K562 (cell line): Measurements from ENCODE around the gene ACBD4. TPM values are rescaled to one million over a fixed set of nuclear protein-coding genes. Genes with fewer than 3 reads are reported as not detected.

Experiments
- ATAC-seq: fragments of 200-7000 bp; cut with Tn5 transposase; 3 replicates; pipeline ENCODE4 v1.9.1; 2020; ENCODE audit warnings: moderate library complexity
- BruUV-seq: library from RNA; stranded (reverse); fragments of 400-500 nt; replicated peaks from 2 replicates; lab custom pipeline; 2021; lab: Mats Ljungman, UMichigan
- CTCF ChIA-PET: fragments of 300-600 bp; formaldehyde crosslinking; extraction: SDS; loops from one replicate; lab custom pipeline; 2021; ENCODE audit warnings: low intra/inter-chr PET ratio; lab: Yijun Ruan, JAX
- POLR2A ChIA-PET: fragments of 300-600, 350-650 bp; sonication (Branson Sonifier 250); formaldehyde crosslinking; extraction: SDS; loops from one replicate; lab custom pipeline; 2021; ENCODE audit warnings: antibody characterized with exemption, inconsistent platforms; lab: Yijun Ruan, JAX
- DNase-seq, 4 experiments: peaks; one replicate each; pipeline versions ENCODE4 v3.0.0 to v3.0.0-alpha.2; 2011 to 2018; ENCODE audit warnings: low spot score in 3 of 4, mixed read lengths in 3 of 4; ENCODE audit errors: extremely low read depth in 1 of 4
- FAIRE-seq: peaks from 2 replicates; lab custom pipeline; 2011; peaks lifted over from hg19 to GRCh38; lab: Jason Lieb, UNC
- H2AFZ ChIP-seq: 2 replicates; pipeline ENCODE4 v1.6.0; 2011; ENCODE audit warnings: low read depth, low read length, control low read depth, inconsistent platforms
- H3K27ac ChIP-seq: fragments of 200-600 bp; 3 replicates; pipeline ENCODE4 v1.8.0; 2011; ENCODE audit warnings: low read depth, mild to moderate bottlenecking, control low read depth, inconsistent platforms, low read length, moderate library complexity, mixed read lengths; ENCODE audit errors: extremely low read depth
- H3K27me3 ChIP-seq, 2 experiments: fragments of 300-600 bp in 1 of 2; 2 replicates in 1 of 2; 3 replicates in 1 of 2; pipeline versions ENCODE4 v1.6.0 to v1.8.0; 2011; ENCODE audit warnings: inconsistent platforms in 2 of 2, low read length in 2 of 2, mild to moderate bottlenecking in 1 of 2, mixed read lengths in 1 of 2, moderate library complexity in 1 of 2; ENCODE audit not compliant: control insufficient read depth in 2 of 2, insufficient read depth in 2 of 2
- H3K36me3 ChIP-seq: fragments of 300-600 bp; 3 replicates; pipeline ENCODE4 v1.8.0; 2011; ENCODE audit warnings: mild to moderate bottlenecking, low read length, inconsistent platforms; ENCODE audit not compliant: control insufficient read depth, insufficient read depth
- H3K4me1 ChIP-seq, 2 experiments: fragments of 200-600 bp in 1 of 2; replicated peaks in 1 of 2; 2 replicates in 1 of 2; 3 replicates in 1 of 2; pipeline versions ENCODE4 v1.5.1 to v1.8.0; 2011; ENCODE audit warnings: inconsistent platforms in 2 of 2, low read length in 2 of 2, mild to moderate bottlenecking in 1 of 2, mixed read lengths in 1 of 2, moderate library complexity in 1 of 2; ENCODE audit not compliant: control insufficient read depth in 2 of 2, insufficient read depth in 2 of 2
- H3K4me2 ChIP-seq: 2 replicates; pipeline ENCODE4 v1.6.1; 2011; ENCODE audit warnings: low read length, control low read depth, inconsistent platforms, mixed read lengths; ENCODE audit not compliant: insufficient read depth
- H3K4me3 ChIP-seq: fragments of 200-600 bp; sonication (generic), shearing (Covaris generic); 2 replicates; pipeline ENCODE4 v1.5.1; 2016; ENCODE audit warnings: control low read depth, inconsistent platforms
- H3K79me2 ChIP-seq: fragments of 200-600 bp; 3 replicates; pipeline ENCODE4 v1.8.0; 2011; ENCODE audit warnings: low read length, inconsistent platforms; ENCODE audit not compliant: control insufficient read depth, insufficient read depth
- H3K9ac ChIP-seq, 2 experiments: 2 replicates each; pipeline versions ENCODE4 v1.6.0 to v1.6.1; 2011; ENCODE audit warnings: low read depth in 2 of 2, low read length in 2 of 2, control low read depth in 1 of 2, inconsistent platforms in 1 of 2, mild to moderate bottlenecking in 1 of 2, mixed read lengths in 1 of 2; ENCODE audit not compliant: insufficient read depth in 1 of 2
- H3K9me1 ChIP-seq: one replicate; pipeline ENCODE4 v1.6.0; 2011; ENCODE audit warnings: inconsistent platforms, mild to moderate bottlenecking, low read length, moderate library complexity; ENCODE audit not compliant: control insufficient read depth, insufficient read depth
- H3K9me3 ChIP-seq: replicated peaks from 2 replicates; pipeline ENCODE4 v1.5.1; 2011; ENCODE audit warnings: low read depth, low read length, inconsistent platforms; ENCODE audit not compliant: control insufficient read depth, insufficient read depth
- H4K20me1 ChIP-seq: replicated peaks from 2 replicates; pipeline ENCODE4 v1.6.1; 2011; ENCODE audit warnings: low read length, inconsistent platforms, mixed read lengths; ENCODE audit not compliant: control insufficient read depth, insufficient read depth
- DPF2 ChIP-seq: fragments of 450-650 bp; IDR thresholded peaks from 2 replicates; pipeline ENCODE4 v1.6.1; 2016
- ELF4 ChIP-seq: fragments of 450-650 bp; formaldehyde crosslinking; IDR thresholded peaks from 2 replicates; pipeline ENCODE4 v1.4.0; 2022; ENCODE audit warnings: missing genetic modification characterization
- FOXA1 ChIP-seq: fragments of 450-650 bp; IDR thresholded peaks from 2 replicates; pipeline ENCODE4 v1.6.1; 2016; ENCODE audit warnings: mild to moderate bottlenecking, borderline replicate concordance
- FOXP1 ChIP-seq: sonication (generic); formaldehyde crosslinking; IDR thresholded peaks from 2 replicates; pipeline ENCODE4 v1.8.0; 2022; ENCODE audit warnings: mild to moderate bottlenecking, missing genetic modification reagents
- MEF2A ChIP-seq: IDR thresholded peaks from 2 replicates; pipeline ENCODE4 v1.6.1; 2011; ENCODE audit warnings: low read depth, mild to moderate bottlenecking, low read length, moderate library complexity; ENCODE audit not compliant: control insufficient read depth
- NFRKB ChIP-seq: fragments of 450-650 bp; IDR thresholded peaks from 2 replicates; pipeline ENCODE4 v1.6.1; 2016; ENCODE audit warnings: low read depth
- RBM25 ChIP-seq: fragments of 200-400 bp; formaldehyde crosslinking; IDR thresholded peaks from 2 replicates; pipeline ENCODE4 v1.6.1; 2018; ENCODE audit warnings: low read length, low read depth, moderate library complexity; ENCODE audit not compliant: severe bottlenecking
- SUPT5H ChIP-seq: fragments of 450-650 bp; IDR thresholded peaks from 2 replicates; pipeline ENCODE4 v1.6.1; 2016
- TCF7L2 ChIP-seq: fragments of 150-350 bp; IDR thresholded peaks from 2 replicates; pipeline ENCODE4 v1.6.1; 2016; ENCODE audit warnings: low read depth, mild to moderate bottlenecking, low read length, moderate library complexity
- ZNF324 ChIP-seq: fragments of 250-450 bp; sonication (Bioruptor Pico); IDR thresholded peaks from 2 replicates; pipeline ENCODE4 v1.4.0; 2020; ENCODE audit warnings: mild to moderate bottlenecking
- WGBS: fragments of 100-300 bp; shearing (Covaris generic); methylation state at CpG from one replicate; pipeline ENCODE4 v1.1.6; 2016; ENCODE audit warnings: low coverage, mixed read lengths; ENCODE audit not compliant: insufficient coverage; ENCODE audit errors: missing lambda C conversion rate; 5-methylcytosine and 5-hydroxymethylcytosine counted together
- in situ Hi-C: fragments of 300-500 bp; cut with MboI; formaldehyde crosslinking; loops from 4 replicates; pipeline ENCODE4 v1.15.0; 2018; ENCODE audit warnings: inconsistent platforms, mixed read lengths
- intact Hi-C: fragments of 100-400 bp; cut with micrococcal nuclease; formaldehyde crosslinking; loops from 2 replicates; pipeline ENCODE4 v1.14.2; 2022
- polyA plus RNA-seq, 8 experiments: library from polyadenylated mRNA; depleted of rRNA in 4 of 8; stranded (reverse) in 5 of 8; unstranded in 3 of 8; fragments of >200 nt; fragmentation: Nextera tagmentation in 2 of 8; fragmentation: Illumina TruSeq in 1 of 8; extraction: Ambion mirVana in 2 of 8; extraction: Trizol in 1 of 8; gene quantifications; 2 replicates each; pipeline versions ENCODE4 v1.2.1 to v1.2.3, GENCODE V29; 2011 to 2014; ENCODE audit warnings: inconsistent platforms in 1 of 8, missing spikeins in 1 of 8
- total RNA-seq, 7 experiments: library from RNA; depleted of rRNA in 6 of 7; stranded (reverse); fragments of >200 nt in 6 of 7; fragmentation: Illumina TruSeq in 2 of 7; extraction: Trizol in 2 of 7; gene quantifications; 2 replicates each; pipeline versions ENCODE4 v1.2.1 to v1.2.3, GENCODE V29; 2011 to 2021; ENCODE audit warnings: low replicate concordance in 1 of 7
- TF ChIP-seq, protein P1 (sequence below), 2 experiments: fragments of 450-650 bp in 1 of 2; sonication (generic) in 1 of 2; formaldehyde crosslinking in 1 of 2; IDR thresholded peaks in 1 of 2; conservative IDR thresholded peaks in 1 of 2; 2 replicates each; pipeline versions ENCODE4 v1.6.1 to v1.8.1; 2016 to 2023; ENCODE audit warnings: mild to moderate bottlenecking in 2 of 2, moderate library complexity in 2 of 2, inconsistent platforms in 1 of 2, missing genetic modification reagents in 1 of 2
- TF ChIP-seq, protein P2 (sequence below): sonication (generic); IDR thresholded peaks from 2 replicates; pipeline ENCODE4 v1.6.1; 2016
- TF ChIP-seq, protein P3 (sequence below): fragments of 200-400 bp; formaldehyde crosslinking; IDR thresholded peaks from 2 replicates; pipeline ENCODE4 v1.6.1; 2017; ENCODE audit warnings: mild to moderate bottlenecking, low read depth, low read length, moderate library complexity
- TF ChIP-seq, protein P4 (sequence below), 2 experiments: fragments of 250-450 bp in 1 of 2; fragments of 450-650 bp in 1 of 2; sonication (Bioruptor Pico) in 1 of 2; IDR thresholded peaks; 2 replicates each; pipeline versions ENCODE4 v1.6.1 to v1.8.0; 2016 to 2021; ENCODE audit warnings: mild to moderate bottlenecking in 2 of 2, moderate library complexity in 2 of 2, missing compliant biosample characterization in 1 of 2, missing genetic modification characterization in 1 of 2
- TF ChIP-seq, protein P5 (sequence below): sonication (generic); formaldehyde crosslinking; IDR thresholded peaks from 2 replicates; pipeline ENCODE4 v1.8.0; 2022; ENCODE audit warnings: mild to moderate bottlenecking, missing genetic modification reagents

Gene ACBD4
- total and polyA plus RNA-seq, 9 of the 15 experiments (the other 6 are each of a cell fraction or from before 2014, with no cell fraction given) = 0.14 to 6.9 (median 4.6) TPM

DNA sequence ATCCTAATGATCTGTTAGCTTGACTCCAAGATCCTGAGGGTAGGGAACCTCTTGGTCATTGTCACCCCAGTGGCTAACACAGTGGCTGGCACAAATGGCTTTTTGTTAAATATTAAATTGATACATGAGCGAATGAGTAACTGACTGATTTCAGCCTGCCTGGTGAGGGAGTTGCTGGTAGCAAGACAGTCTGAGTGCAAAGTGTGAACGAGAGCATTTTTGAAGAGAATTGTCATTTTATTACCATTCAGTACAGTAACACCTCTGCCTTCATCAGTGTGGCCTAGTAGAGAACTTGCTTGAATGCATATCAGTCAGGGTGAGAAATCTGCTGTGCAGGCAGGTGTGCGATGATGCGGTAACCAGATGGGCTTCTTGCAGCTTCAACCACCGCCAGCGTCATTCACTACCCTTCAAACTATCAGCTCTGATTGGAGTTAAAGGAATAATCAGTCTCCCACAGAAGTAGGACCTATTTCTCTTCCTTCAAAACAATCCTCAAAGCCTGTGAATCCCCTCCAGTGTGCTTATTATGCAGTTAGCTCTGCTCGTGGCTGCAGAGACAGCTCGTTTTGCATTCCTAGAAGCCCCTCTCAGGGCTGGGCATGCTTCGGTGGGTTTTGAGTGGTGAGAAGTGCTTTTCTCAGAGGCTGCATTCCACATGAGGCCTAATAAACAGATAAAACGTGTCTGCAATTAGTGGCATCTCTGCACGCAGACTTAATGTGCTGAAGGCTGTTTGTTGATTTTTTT lies 55.2 kb downstream of the ACBD4 start:
- Histone ChIP-seq H3K27me3 (no peaks in the 10 kb centered on the region; a peak in 2 of 5 replicates), H3K4me1 (no peaks in the 10 kb centered on the region), H3K9me3 (no peaks in the 10 kb centered on the region), H3K79me2 (no peaks in the 10 kb centered on the region), H3K9me1 (no peaks in the 10 kb centered on the region), H4K20me1 (no peaks in the 10 kb centered on the region), H3K4me3 (no peak overlapping the region), H3K36me3 (no peaks in the 10 kb centered on the region), H3K4me2 (no peak overlapping the region), H3K9ac (no peak overlapping the region), H3K27ac (no peak overlapping the region), H2AFZ (no peak overlapping the region)
- intact Hi-C loops (no loop called here), in situ Hi-C loops (no loop called here)
- ATAC-seq = no peak
- ChIA-PET POLR2A (interaction anchor here (1.2 to 6.9 kb wide), 2 partner anchors 29 to 41 kb away, joined by 6 to 58 read pairs; partner anchors contain the start of genes HEXIM1 and HEXIM2), CTCF (no interaction called here)
- BruUV-seq = no TSS peak
- FAIRE-seq = no peak
- WGBS = 24% methylated on average over 11 of the region's 11 CpGs
- DNase-seq = peak in 1 of 4 experiments; percentile 3
- TF ChIP-seq FOXP1 (CRISPR knock-in tag) (no peak), MEF2A (no peak), FOXA1 (no peak), NFRKB (no peak), RBM25 (no peak), ELF4 (no peak), ZNF324 (CRISPR knock-in tag) (no peak), TCF7L2 (no peak), DPF2 (no peak), SUPT5H (no peak)
- TF ChIP-seq, protein P1, sequence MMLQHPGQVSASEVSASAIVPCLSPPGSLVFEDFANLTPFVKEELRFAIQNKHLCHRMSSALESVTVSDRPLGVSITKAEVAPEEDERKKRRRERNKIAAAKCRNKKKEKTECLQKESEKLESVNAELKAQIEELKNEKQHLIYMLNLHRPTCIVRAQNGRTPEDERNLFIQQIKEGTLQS (IDR thresholded peaks at IDR 0.05) = no peak
- TF ChIP-seq, protein P1 (CRISPR knock-in tag; conservative IDR thresholded peaks at IDR 0.05) = no peak
- TF ChIP-seq, protein P2, sequence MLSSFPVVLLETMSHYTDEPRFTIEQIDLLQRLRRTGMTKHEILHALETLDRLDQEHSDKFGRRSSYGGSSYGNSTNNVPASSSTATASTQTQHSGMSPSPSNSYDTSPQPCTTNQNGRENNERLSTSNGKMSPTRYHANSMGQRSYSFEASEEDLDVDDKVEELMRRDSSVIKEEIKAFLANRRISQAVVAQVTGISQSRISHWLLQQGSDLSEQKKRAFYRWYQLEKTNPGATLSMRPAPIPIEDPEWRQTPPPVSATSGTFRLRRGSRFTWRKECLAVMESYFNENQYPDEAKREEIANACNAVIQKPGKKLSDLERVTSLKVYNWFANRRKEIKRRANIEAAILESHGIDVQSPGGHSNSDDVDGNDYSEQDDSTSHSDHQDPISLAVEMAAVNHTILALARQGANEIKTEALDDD = no peak
- TF ChIP-seq, protein P3, sequence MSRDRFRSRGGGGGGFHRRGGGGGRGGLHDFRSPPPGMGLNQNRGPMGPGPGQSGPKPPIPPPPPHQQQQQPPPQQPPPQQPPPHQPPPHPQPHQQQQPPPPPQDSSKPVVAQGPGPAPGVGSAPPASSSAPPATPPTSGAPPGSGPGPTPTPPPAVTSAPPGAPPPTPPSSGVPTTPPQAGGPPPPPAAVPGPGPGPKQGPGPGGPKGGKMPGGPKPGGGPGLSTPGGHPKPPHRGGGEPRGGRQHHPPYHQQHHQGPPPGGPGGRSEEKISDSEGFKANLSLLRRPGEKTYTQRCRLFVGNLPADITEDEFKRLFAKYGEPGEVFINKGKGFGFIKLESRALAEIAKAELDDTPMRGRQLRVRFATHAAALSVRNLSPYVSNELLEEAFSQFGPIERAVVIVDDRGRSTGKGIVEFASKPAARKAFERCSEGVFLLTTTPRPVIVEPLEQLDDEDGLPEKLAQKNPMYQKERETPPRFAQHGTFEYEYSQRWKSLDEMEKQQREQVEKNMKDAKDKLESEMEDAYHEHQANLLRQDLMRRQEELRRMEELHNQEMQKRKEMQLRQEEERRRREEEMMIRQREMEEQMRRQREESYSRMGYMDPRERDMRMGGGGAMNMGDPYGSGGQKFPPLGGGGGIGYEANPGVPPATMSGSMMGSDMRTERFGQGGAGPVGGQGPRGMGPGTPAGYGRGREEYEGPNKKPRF = no peak
- TF ChIP-seq, protein P4, sequence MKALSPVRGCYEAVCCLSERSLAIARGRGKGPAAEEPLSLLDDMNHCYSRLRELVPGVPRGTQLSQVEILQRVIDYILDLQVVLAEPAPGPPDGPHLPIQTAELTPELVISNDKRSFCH (CRISPR knock-in tag; IDR thresholded peaks at IDR 0.05) = no peak
- TF ChIP-seq, protein P4 (tag; IDR thresholded peaks at IDR 0.05) = no peak
- TF ChIP-seq, protein P5, sequence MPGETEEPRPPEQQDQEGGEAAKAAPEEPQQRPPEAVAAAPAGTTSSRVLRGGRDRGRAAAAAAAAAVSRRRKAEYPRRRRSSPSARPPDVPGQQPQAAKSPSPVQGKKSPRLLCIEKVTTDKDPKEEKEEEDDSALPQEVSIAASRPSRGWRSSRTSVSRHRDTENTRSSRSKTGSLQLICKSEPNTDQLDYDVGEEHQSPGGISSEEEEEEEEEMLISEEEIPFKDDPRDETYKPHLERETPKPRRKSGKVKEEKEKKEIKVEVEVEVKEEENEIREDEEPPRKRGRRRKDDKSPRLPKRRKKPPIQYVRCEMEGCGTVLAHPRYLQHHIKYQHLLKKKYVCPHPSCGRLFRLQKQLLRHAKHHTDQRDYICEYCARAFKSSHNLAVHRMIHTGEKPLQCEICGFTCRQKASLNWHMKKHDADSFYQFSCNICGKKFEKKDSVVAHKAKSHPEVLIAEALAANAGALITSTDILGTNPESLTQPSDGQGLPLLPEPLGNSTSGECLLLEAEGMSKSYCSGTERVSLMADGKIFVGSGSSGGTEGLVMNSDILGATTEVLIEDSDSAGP (CRISPR knock-in tag) = no peak
